GM18909 (cell line): ENCODE measurements around the gene ADCY7.

Experiments
- ATAC-seq: cut with Tn5 transposase; IDR thresholded peaks from one replicate; pipeline ENCODE4 v1.9.1; 2021; ENCODE audit warnings: mild to moderate bottlenecking; ENCODE audit not compliant: unreplicated experiment, poor library complexity

Gene ADCY7

DNA sequence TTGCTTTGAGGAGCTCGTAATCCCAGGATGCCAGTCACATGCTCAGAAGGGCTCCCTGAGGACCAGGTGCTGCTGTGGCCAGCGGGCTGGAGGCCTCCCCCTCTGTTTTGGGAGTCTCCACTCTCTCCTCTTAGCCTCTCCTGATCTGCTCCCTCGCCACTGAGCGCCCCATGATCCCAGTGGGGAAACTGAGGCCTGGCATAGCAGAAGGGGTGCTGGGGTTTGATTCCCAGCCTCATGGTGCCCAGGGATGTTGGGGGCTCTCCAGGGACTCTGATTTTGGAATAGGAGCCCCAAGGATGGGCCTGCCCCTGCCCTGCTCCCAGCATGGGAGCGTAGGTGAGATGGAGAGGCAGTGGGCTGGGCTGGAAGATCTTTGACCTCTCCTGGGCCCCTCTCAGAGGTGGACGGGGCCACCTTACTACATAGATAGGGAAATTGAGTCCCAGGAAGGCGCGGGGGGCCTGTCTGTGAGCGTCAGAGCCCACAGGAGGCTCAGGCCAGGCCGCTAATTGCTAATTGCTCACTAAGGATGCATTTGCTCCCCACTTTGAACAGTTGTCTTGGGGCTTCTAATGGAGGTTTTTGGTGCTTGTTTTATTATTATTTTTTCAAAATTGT lies 525 bp upstream of the ADCY7 start:
- no peak for ATAC-seq

DNA sequence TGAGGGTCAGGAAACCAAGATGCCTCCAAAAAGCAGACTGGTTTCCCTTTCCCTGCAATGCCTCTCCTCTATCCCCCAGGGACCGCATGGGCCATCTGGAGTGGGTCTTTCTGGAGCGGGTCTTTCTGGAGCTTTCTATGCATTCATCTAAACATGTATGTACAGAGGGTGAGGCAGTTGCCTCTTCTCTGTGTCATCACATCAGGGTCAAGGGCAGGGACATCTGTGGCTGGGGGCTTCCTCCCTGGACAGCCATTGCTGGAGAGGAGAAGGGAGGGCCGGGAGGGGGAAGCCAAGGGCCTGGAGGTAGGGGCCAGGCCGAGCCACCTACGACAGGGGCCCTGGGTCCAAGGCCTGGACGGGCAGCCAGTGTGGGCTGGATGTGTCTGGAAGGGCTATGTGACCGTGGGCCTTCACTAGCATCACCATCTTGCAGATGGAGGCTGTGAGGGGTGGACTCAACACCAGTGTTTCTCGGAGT lies 840 bp downstream of the ADCY7 start:
- ATAC-seq: no peak

- no peak for ATAC-seq
These were observed 1.3 kb downstream of the ADCY7 start for GRCh38 chr16:50267651-50268050.

DNA sequence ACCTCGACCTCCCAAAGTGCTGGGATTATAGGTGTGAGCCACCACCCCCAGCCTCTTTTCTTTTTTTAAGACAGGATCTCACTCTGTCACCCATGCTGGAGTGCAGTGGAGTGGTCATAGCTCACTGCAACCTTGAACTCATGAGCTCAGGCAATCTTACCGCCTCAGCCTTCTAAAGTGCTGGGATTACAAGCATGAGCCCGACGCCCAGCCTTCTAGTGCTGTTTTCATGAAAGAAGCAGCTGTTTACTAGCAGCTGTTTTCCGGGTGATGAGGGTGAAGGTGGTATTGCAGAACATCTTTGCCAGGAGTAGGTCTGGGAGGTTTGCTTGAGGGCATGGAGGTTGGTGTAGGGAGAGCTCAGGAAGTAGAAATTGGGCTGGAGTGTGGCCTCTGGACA lies 2.0 kb downstream of the ADCY7 start:
- ATAC-seq: no peak

DNA sequence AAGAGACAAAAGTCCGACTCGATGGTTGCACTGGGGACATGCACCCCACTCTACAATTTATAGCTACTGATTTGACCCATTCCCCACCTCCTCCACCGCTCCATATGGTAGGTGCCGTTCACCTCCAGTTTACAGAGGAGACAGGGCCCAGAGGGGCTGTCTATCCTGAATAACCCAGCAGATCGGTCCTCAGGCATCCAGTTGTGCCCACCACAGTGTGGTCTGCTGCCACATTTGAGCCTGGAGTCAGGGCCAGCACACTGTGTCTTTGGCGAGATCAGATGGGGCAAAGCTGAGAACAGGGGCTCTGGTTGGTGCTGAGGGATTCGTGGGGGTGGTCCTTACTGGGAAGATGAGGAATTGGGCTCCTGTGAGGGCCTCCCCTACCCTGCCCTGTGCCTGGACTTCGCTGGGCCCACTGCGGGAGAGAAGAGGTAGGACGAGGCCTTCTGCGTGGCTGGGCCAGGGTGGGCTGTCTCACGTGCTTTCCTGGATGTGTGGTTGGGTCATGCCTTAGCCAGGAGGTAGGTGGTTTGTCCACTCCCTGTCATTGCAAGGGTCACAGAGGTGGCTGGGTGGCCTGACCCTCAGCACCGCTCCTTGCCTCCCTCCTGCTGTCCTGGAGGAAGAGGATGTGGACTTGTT lies 2.8 kb downstream of the ADCY7 start:
- no peak for ATAC-seq

DNA sequence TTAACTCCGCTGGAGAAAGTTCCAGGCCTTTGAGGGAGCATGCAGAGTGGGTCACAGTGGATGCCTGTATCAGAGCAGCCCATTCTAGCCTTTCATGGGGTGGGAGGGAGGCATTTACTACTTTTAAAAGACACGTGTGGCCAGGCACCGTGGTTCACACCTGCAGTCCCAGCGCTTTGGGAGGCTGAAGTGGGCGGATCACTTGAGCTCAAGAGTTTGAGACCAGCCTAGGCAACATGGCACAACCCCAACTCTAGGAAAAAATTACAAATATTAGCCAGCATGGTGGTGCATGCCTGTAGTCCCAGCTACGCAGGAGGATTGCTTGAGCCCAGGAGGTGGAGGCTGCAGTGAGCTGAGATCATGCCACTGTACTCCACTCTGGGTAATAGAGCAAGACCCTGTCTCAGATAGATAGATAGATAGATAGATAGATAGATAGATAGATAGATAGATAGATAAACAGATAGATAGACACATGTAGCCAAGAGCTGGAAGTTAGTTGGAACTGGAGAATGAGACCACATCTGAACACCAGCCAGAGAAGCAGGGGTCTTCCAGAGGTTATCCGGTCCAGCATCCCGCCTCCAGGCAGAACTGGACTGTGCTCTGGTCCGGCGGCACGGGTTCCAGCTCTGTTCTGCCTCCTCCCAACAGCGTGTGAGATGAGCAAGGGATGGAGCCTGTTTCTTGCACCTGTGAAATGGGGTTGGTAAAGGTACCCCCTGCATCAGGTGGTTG lies 3.6 kb downstream of the ADCY7 start:
- ATAC-seq: no peak

DNA sequence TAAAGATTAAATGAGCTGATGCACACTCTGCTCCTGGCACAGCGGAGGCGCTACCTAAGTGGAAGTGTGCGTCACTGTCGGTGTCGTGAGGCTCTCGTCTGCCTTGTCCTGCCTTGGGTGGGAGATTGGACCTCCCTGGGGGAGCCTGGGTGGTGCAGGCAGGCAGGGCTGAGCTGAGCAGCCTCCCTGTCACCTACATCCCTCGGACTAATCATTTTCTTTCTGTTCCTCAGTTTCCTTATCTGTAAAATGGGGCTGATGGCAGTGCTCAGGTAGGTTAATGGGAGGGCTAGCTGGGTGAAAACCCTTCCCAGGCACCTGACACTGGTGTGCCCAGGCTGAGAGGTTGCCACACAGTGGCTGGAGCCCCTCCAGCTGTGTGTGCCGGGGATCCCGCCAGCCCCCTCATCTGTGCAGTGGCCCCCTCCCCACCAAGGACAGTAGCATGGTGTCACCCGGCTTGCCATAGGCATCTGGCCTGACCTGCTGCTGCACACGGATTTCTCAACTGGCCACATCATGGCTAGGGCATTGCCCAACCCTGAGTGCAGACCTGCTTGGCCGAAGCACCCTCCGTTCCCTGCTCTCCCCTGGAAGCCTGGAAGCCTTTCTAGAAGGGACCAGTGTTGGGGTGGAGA lies 4.3 kb downstream of the ADCY7 start:
- ATAC-seq: no peak

- ATAC-seq: no peak
These were observed 5.0 kb downstream of the ADCY7 start for GRCh38 chr16:50271148-50272041.

DNA sequence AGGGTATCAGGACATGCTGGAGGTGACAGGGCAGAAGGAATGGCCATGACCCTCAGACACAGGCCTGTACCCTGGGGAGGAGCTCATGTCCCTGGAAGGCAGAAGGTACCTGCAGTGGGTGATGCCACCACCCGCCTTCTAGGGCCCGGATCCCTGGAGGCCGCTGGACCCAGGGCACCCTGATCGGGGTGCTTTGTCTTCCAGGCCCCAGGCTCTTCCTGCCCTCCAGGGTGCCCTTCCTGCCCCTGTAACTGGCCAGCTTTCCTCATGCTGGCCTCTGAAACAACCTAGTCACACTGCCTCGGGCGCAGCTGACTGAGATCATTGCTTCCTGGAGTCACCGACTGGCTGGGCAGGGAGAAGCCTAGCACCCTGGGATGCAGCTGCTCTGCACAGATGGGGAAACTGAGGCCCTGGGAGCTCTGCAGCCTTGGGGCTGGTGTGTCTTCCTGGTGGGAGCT lies 5.8 kb downstream of the ADCY7 start:
- ATAC-seq: no peak

DNA sequence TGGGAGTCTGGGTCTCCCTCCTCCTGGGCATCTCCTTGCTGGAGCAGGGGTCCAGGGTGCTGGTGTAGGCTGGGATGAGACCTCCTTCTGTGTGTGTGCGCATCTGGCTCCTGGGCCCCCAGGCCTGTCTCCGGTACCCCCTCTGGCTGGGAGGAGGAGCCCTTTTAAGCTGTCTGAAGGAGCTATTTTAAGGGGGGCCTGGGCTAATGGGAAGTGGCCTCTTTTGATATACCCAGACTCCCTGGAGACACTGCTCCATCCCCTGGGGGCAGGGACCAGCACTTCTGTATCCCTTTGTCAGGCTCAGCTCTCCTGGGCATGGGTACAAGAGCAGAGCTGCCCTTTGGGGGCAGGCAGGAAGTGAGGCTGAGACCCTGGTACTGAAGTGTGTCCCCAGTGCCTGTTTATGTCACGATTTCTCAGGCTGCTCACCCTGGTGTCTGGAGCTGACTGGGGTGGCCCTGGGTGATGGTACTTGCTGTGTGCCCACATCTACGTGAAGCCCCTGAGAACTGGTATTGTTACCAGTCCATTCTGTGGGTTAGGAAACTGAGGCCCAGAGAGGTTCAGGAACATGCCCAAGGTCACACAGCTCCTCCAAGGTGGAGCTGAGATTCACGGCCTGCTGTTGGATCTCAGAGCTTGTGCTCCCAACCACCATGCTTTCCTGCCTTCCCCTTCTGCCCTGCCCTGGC lies 6.5 kb downstream of the ADCY7 start:
- no peak for ATAC-seq

- ATAC-seq: no peak
These were observed 7.0 kb downstream of the ADCY7 start for GRCh38 chr16:50273382-50273690.

DNA sequence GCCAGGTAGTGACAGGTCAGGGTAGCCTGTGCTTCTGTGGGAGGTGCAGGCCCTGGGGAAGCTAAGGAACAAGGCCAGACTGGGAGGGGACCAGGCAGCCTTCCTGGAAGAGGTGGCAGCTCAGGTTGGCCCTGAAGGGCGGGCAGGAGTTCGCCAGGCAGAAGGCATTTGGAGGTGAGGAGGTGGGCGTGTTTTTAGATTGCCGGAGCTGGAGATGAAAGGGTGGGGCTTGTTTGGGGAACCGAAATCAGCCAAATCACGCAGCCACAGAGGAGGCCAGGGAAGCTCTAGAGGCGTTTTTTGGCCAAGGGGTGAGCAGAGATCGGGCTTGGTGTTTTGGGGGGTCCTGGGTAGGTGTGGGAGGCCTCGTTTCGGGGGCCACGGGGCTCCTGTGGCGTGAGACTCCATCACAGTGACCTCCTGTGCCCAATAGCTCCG lies 7.6 kb downstream of the ADCY7 start:
- peak; percentile 75 for ATAC-seq

DNA sequence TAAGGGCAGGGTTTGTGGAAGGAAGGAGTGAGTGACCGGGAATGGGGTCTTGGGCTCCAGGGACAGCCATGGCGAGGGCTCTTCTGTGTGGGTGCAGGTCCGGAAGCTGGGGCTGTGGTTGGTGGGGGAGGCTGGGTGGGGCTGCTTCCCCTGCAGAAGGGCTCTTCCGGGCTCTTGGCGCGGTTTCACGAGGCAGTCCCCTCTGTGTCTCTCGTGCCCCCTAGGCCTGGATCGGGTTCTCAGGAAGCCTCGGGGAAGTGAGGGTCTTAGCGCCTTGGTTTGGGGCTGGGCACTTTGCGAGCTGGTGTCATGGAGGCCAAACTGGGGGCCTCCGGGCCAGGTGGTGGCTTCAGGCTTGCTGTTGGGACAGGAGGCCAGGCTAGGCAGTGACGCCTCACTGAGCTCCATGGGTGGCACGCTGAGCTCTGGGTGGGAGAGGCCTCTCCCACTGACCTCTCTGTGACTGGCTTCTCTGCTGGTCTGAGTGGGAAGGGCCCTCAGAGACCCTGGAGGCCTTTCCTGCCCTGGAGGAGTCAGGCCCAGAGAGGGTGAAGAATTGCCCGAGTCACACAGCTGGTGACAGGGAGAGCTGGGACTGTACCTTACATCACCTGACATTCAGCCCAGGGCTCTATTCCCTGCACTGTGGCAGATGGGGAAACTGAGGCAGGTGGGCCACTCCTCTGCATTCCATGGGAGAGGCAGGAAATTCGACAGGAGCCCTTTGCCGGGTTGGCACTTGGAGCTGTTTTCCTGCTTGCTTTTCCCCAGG lies 8.2 kb downstream of the ADCY7 start:
- ATAC-seq: peak; percentile 43

DNA sequence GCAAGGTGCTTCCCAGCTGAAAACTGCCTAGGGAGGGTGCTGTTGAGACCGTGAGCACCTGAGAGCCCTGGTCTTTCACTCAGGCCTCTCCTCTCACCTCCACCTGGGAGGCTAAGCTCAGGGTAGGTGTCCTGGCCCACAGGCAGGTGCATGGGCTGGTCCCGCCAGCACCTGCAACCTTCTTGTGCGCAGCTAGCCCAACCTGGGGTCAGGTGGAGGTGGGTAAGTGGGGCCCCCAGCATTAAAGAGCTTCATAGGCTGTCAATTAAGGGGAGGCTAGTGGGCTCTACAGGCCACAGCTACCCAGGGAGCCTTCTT lies 8.7 kb downstream of the ADCY7 start:
- no peak for ATAC-seq

- ATAC-seq: no peak
These were observed 9.3 kb downstream of the ADCY7 start for GRCh38 chr16:50275428-50276325.

GRCh38 chr16:50276326-50276640 lies 9.9 kb downstream of the ADCY7 start:
- ATAC-seq: no peak

- no peak for ATAC-seq
These were observed 10.6 kb downstream of the ADCY7 start for GRCh38 chr16:50276801-50277555.
